ENCODE measurements around the gene C16orf74. TPM values are rescaled to one million over a fixed set of nuclear protein-coding genes. Genes with fewer than 3 reads are reported as not detected.

C16orf74 gene
- total and polyA plus RNA-seq, 2 of the 13 experiments (the other 11 are each of a cell fraction or from before 2014, with no cell fraction given) = 0.13 to 0.29 TPM

DNA sequence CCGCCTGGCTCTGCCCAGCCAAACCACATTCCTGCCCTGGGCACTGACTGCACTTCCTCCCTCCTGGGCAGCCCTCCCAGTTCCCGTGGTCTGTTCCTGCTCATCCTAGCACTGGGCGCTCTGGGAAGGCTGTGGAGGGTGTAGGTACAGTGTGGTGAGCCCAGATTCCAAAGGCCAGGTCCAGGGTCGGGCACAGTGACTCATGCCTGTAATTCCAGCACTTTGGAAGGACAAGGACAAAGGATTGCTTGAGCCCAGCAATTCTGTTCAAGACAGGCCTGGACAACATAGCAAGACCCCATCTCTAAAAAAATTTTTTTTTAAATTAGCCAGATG lies 30.6 kb downstream of the C16orf74 start (continued):
- TF ChIP-seq, protein P1, sequence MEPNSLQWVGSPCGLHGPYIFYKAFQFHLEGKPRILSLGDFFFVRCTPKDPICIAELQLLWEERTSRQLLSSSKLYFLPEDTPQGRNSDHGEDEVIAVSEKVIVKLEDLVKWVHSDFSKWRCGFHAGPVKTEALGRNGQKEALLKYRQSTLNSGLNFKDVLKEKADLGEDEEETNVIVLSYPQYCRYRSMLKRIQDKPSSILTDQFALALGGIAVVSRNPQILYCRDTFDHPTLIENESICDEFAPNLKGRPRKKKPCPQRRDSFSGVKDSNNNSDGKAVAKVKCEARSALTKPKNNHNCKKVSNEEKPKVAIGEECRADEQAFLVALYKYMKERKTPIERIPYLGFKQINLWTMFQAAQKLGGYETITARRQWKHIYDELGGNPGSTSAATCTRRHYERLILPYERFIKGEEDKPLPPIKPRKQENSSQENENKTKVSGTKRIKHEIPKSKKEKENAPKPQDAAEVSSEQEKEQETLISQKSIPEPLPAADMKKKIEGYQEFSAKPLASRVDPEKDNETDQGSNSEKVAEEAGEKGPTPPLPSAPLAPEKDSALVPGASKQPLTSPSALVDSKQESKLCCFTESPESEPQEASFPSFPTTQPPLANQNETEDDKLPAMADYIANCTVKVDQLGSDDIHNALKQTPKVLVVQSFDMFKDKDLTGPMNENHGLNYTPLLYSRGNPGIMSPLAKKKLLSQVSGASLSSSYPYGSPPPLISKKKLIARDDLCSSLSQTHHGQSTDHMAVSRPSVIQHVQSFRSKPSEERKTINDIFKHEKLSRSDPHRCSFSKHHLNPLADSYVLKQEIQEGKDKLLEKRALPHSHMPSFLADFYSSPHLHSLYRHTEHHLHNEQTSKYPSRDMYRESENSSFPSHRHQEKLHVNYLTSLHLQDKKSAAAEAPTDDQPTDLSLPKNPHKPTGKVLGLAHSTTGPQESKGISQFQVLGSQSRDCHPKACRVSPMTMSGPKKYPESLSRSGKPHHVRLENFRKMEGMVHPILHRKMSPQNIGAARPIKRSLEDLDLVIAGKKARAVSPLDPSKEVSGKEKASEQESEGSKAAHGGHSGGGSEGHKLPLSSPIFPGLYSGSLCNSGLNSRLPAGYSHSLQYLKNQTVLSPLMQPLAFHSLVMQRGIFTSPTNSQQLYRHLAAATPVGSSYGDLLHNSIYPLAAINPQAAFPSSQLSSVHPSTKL (CRISPR knock-in tag; IDR thresholded peaks at IDR 0.05) = no peak
- TF ChIP-seq FOSL2 (CRISPR knock-in tag; IDR thresholded peaks at IDR 0.05) (peak; percentile 89), ELF4 (CRISPR knock-in tag; IDR thresholded peaks at IDR 0.05; ENCODE audit: borderline replicate concordance) (no peak), ZNF773 (CRISPR knock-in tag; IDR thresholded peaks at IDR 0.05; ENCODE audit: borderline replicate concordance) (no peak), PCBP1 (IDR thresholded peaks at IDR 0.05; ENCODE audit: borderline replicate concordance, low read depth, low read length) (no peak), SIX1 (CRISPR knock-in tag; IDR thresholded peaks at IDR 0.05; ENCODE audit: borderline replicate concordance) (no peak), HMG20A (CRISPR knock-in tag; IDR thresholded peaks at IDR 0.05; ENCODE audit: borderline replicate concordance) (no peak), EED (CRISPR knock-in tag; IDR thresholded peaks at IDR 0.05) (no peak), CEBPB (IDR thresholded peaks at IDR 0.05; ENCODE audit: borderline replicate concordance, low read depth, low read length) (no peak), ZNF383 (CRISPR knock-in tag; IDR thresholded peaks at IDR 0.05; ENCODE audit: borderline replicate concordance) (no peak), ZNF788 (CRISPR knock-in tag; IDR thresholded peaks at IDR 0.05; ENCODE audit: borderline replicate concordance) (no peak), ZNF230 (CRISPR knock-in tag; IDR thresholded peaks at IDR 0.05) (no peak), ZNF768 (CRISPR knock-in tag; IDR thresholded peaks at IDR 0.05) (no peak)
- TF ChIP-seq, protein P2, sequence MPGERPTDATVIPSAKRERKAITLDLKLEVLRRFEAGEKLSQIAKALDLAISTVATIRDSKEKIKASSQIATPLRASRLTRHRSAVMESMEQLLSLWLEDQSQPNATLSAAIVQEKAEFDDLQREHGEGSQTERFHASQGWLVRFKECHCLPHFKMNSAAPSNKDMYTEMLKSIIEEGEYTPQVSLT (CRISPR knock-in tag; IDR thresholded peaks at IDR 0.05; ENCODE audit: borderline replicate concordance, low read depth) = no peak
- TF ChIP-seq, protein P3, sequence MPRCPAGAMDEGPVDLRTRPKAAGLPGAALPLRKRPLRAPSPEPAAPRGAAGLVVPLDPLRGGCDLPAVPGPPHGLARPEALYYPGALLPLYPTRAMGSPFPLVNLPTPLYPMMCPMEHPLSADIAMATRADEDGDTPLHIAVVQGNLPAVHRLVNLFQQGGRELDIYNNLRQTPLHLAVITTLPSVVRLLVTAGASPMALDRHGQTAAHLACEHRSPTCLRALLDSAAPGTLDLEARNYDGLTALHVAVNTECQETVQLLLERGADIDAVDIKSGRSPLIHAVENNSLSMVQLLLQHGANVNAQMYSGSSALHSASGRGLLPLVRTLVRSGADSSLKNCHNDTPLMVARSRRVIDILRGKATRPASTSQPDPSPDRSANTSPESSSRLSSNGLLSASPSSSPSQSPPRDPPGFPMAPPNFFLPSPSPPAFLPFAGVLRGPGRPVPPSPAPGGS (CRISPR knock-in tag; IDR thresholded peaks at IDR 0.05) = no peak
- TF ChIP-seq, protein P4, sequence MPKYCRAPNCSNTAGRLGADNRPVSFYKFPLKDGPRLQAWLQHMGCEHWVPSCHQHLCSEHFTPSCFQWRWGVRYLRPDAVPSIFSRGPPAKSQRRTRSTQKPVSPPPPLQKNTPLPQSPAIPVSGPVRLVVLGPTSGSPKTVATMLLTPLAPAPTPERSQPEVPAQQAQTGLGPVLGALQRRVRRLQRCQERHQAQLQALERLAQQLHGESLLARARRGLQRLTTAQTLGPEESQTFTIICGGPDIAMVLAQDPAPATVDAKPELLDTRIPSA (CRISPR knock-in tag; IDR thresholded peaks at IDR 0.05; ENCODE audit: borderline replicate concordance) = no peak
- TF ChIP-seq, protein P5, sequence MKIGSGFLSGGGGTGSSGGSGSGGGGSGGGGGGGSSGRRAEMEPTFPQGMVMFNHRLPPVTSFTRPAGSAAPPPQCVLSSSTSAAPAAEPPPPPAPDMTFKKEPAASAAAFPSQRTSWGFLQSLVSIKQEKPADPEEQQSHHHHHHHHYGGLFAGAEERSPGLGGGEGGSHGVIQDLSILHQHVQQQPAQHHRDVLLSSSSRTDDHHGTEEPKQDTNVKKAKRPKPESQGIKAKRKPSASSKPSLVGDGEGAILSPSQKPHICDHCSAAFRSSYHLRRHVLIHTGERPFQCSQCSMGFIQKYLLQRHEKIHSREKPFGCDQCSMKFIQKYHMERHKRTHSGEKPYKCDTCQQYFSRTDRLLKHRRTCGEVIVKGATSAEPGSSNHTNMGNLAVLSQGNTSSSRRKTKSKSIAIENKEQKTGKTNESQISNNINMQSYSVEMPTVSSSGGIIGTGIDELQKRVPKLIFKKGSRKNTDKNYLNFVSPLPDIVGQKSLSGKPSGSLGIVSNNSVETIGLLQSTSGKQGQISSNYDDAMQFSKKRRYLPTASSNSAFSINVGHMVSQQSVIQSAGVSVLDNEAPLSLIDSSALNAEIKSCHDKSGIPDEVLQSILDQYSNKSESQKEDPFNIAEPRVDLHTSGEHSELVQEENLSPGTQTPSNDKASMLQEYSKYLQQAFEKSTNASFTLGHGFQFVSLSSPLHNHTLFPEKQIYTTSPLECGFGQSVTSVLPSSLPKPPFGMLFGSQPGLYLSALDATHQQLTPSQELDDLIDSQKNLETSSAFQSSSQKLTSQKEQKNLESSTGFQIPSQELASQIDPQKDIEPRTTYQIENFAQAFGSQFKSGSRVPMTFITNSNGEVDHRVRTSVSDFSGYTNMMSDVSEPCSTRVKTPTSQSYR (CRISPR knock-in tag; IDR thresholded peaks at IDR 0.05; ENCODE audit: borderline replicate concordance) = no peak
- TF ChIP-seq, protein P6, sequence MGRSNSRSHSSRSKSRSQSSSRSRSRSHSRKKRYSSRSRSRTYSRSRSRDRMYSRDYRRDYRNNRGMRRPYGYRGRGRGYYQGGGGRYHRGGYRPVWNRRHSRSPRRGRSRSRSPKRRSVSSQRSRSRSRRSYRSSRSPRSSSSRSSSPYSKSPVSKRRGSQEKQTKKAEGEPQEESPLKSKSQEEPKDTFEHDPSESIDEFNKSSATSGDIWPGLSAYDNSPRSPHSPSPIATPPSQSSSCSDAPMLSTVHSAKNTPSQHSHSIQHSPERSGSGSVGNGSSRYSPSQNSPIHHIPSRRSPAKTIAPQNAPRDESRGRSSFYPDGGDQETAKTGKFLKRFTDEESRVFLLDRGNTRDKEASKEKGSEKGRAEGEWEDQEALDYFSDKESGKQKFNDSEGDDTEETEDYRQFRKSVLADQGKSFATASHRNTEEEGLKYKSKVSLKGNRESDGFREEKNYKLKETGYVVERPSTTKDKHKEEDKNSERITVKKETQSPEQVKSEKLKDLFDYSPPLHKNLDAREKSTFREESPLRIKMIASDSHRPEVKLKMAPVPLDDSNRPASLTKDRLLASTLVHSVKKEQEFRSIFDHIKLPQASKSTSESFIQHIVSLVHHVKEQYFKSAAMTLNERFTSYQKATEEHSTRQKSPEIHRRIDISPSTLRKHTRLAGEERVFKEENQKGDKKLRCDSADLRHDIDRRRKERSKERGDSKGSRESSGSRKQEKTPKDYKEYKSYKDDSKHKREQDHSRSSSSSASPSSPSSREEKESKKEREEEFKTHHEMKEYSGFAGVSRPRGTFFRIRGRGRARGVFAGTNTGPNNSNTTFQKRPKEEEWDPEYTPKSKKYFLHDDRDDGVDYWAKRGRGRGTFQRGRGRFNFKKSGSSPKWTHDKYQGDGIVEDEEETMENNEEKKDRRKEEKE (IDR thresholded peaks at IDR 0.05) = no peak
